HCT116 (cell line): ENCODE measurements around the gene CXorf65. TPM values are rescaled to one million over a fixed set of nuclear protein-coding genes. Genes with fewer than 3 reads are reported as not detected.

Experiments
- ATAC-seq: fragments of 200-7000 bp; cut with Tn5 transposase; 2 replicates; pipeline ENCODE4 v1.9.1; 2020; ENCODE audit warnings: mild to moderate bottlenecking, moderate library complexity
- BruUV-seq: library from RNA; stranded (reverse); fragments of 400-500 nt; replicated peaks from 2 replicates; lab custom pipeline; 2021; lab: Mats Ljungman, UMichigan
- CTCF ChIA-PET: fragments of 300-600 bp; sonication (Branson Sonifier 250); formaldehyde crosslinking; loops from one replicate; lab custom pipeline; 2021; ENCODE audit warnings: antibody characterized with exemption; lab: Charles Lee
- POLR2A ChIA-PET: fragments of 300-600, 350-600 bp; sonication (Branson Sonifier 250); formaldehyde crosslinking; loops from one replicate; lab custom pipeline; 2021; ENCODE audit warnings: antibody characterized with exemption; lab: Charles Lee
- RAD21 ChIA-PET, 2 experiments: fragments of 300-600 bp; sonication (Branson Sonifier 250); formaldehyde crosslinking; loops; one replicate each; lab custom pipeline; 2023; ENCODE audit warnings: low total read pairs in 2 of 2; ENCODE audit not compliant: uncharacterized antibody in 2 of 2, unreplicated experiment in 2 of 2, low non-redundant PET in 1 of 2; lab: Charles Lee
- DNase-seq: peaks from one replicate; pipeline ENCODE4 v3.0.0-alpha.2; 2010; ENCODE audit warnings: low read depth, low spot score
- H2AFZ ChIP-seq: fragments of 200-600 bp; shearing (Covaris generic), sonication (generic); 2 replicates; pipeline ENCODE4 v1.6.1; 2017; ENCODE audit warnings: low read depth, mixed run types, mixed read lengths, antibody characterized with exemption, low read length; ENCODE audit not compliant: poor library complexity, severe bottlenecking
- H3K27ac ChIP-seq: 2 replicates; pipeline ENCODE4 v1.5.1; 2012; ENCODE audit warnings: low read depth, low read length
- H3K27me3 ChIP-seq: fragments of 200-600 bp; sonication (generic); 2 replicates; pipeline ENCODE4 v1.6.1; 2016; ENCODE audit warnings: mixed run types, low read length, mixed read lengths; ENCODE audit not compliant: insufficient read depth
- H3K36me3 ChIP-seq, 2 experiments: fragments of 200-500 bp in 1 of 2; fragments of 200-600 bp in 1 of 2; sonication (Bioruptor generic) in 1 of 2; sonication (generic) in 1 of 2; 2 replicates each; pipeline versions ENCODE4 v1.5.1 to v1.6.1; 2014 to 2016; ENCODE audit warnings: low read length in 2 of 2, inconsistent platforms in 1 of 2, mixed read lengths in 1 of 2, mixed run types in 1 of 2; ENCODE audit not compliant: insufficient read depth in 2 of 2, control insufficient read depth in 1 of 2
- H3K4me1 ChIP-seq, 2 experiments: fragments of 200-600 bp in 1 of 2; sonication (generic) in 1 of 2; 2 replicates each; pipeline versions ENCODE4 v1.5.1 to v1.6.1; 2012 to 2017; ENCODE audit warnings: low read length in 2 of 2, inconsistent platforms in 1 of 2, mild to moderate bottlenecking in 1 of 2, mixed read lengths in 1 of 2, mixed run types in 1 of 2, moderate library complexity in 1 of 2; ENCODE audit not compliant: insufficient read depth in 2 of 2, control insufficient read depth in 1 of 2
- H3K4me2 ChIP-seq: fragments of 200-600 bp; sonication (generic); 2 replicates; pipeline ENCODE4 v1.6.1; 2017; ENCODE audit warnings: mixed run types, low read length, mixed read lengths
- H3K4me3 ChIP-seq, 2 experiments: fragments of 200-600 bp in 1 of 2; sonication (generic) in 1 of 2; replicated peaks in 1 of 2; 2 replicates each; pipeline ENCODE4 v1.5.1; 2011 to 2016; ENCODE audit warnings: low read length in 2 of 2, control low read depth in 1 of 2, low read depth in 1 of 2, mild to moderate bottlenecking in 1 of 2, mixed read lengths in 1 of 2, mixed run types in 1 of 2
- H3K79me2 ChIP-seq: fragments of 200-600 bp; sonication (generic); 2 replicates; pipeline ENCODE4 v1.6.1; 2017; ENCODE audit warnings: mild to moderate bottlenecking, mixed run types, low read length, moderate library complexity, mixed read lengths; ENCODE audit not compliant: insufficient read depth
- H3K9ac ChIP-seq: fragments of 200-600 bp; sonication (generic); 2 replicates; pipeline ENCODE4 v1.6.1; 2016; ENCODE audit warnings: low read length, mixed read lengths
- H3K9me2 ChIP-seq: fragments of 200-600 bp; sonication (generic), shearing (Covaris generic); 2 replicates; pipeline ENCODE4 v1.6.1; 2017; ENCODE audit warnings: mixed run types, mild to moderate bottlenecking, moderate library complexity; ENCODE audit not compliant: insufficient read depth
- H3K9me3 ChIP-seq, 2 experiments: fragments of 200-500 bp in 1 of 2; fragments of 200-600 bp in 1 of 2; sonication (Bioruptor generic) in 1 of 2; sonication (generic) in 1 of 2; 2 replicates each; pipeline ENCODE4 v1.6.1; 2014 to 2017; ENCODE audit warnings: low read length in 2 of 2, mixed read lengths in 2 of 2, inconsistent platforms in 1 of 2, low read depth in 1 of 2, mild to moderate bottlenecking in 1 of 2, mixed run types in 1 of 2, moderate library complexity in 1 of 2; ENCODE audit not compliant: control insufficient read depth in 1 of 2, insufficient read depth in 1 of 2
- H4K20me1 ChIP-seq: fragments of 200-600 bp; sonication (generic), shearing (Covaris generic); 2 replicates; pipeline ENCODE4 v1.6.1; 2017; ENCODE audit warnings: mixed run types, mild to moderate bottlenecking, moderate library complexity; ENCODE audit not compliant: insufficient read depth
- CBX3 ChIP-seq: IDR thresholded peaks from 2 replicates; pipeline ENCODE4 v1.6.1; 2012; ENCODE audit warnings: low read depth
- CEBPB ChIP-seq: IDR thresholded peaks from 2 replicates; pipeline ENCODE4 v1.6.1; 2012; ENCODE audit warnings: low read depth
- CTCF ChIP-seq, 3 experiments: fragments of 200-600 bp in 1 of 3; sonication (generic) in 1 of 3; IDR thresholded peaks in 2 of 3; conservative IDR thresholded peaks in 1 of 3; 2 replicates each; pipeline ENCODE4 v1.5.1; 2012 to 2017; ENCODE audit warnings: low read depth in 2 of 3, low read length in 2 of 3, antibody characterized with exemption in 1 of 3, borderline replicate concordance in 1 of 3, control low read depth in 1 of 3, mild to moderate bottlenecking in 1 of 3, mixed read lengths in 1 of 3, mixed run types in 1 of 3, moderate library complexity in 1 of 3; ENCODE audit not compliant: insufficient read depth in 1 of 3
- ELF1 ChIP-seq: IDR thresholded peaks from 2 replicates; pipeline ENCODE4 v1.6.1; 2012; ENCODE audit warnings: low read depth, borderline replicate concordance
- intact Hi-C: fragments of 100-400 bp; cut with micrococcal nuclease; formaldehyde crosslinking; loops from 2 replicates; pipeline ENCODE4 v1.10.0; 2022
- total RNA-seq: library from RNA; stranded (reverse); gene quantifications from one replicate; pipeline ENCODE4 v1.2.1, GENCODE V29; 2021; ENCODE audit not compliant: unreplicated experiment
- TF ChIP-seq, protein P1 (sequence below): IDR thresholded peaks from 2 replicates; pipeline ENCODE4 v1.6.1; 2012

CXorf65 gene
- total RNA-seq, 1 experiment from 2014 or later: not detected

- ChIA-PET RAD21 (no interaction called here), CTCF (no interaction called here), POLR2A (no interaction called here)
- Histone ChIP-seq H3K9me2 (no peaks in the 10 kb centered on the region), H3K9me3 (no peaks in the 10 kb centered on the region), H3K79me2 (peaks cover 12% of the 10 kb centered on the region), H3K36me3 (no peaks in the 10 kb centered on the region; a peak in 1 of 4 replicates), H3K9ac (no peak overlapping the region), H3K4me1 (peaks cover 2 to 10% of the 10 kb centered on the region in 2 experiments; a peak in 3 of 4 replicates), H3K27ac (no peak overlapping the region), H3K4me3 (no peak overlapping the region), H3K27me3 (no peaks in the 10 kb centered on the region), H2AFZ (no peak overlapping the region), H4K20me1 (no peaks in the 10 kb centered on the region), H3K4me2 (no peak overlapping the region)
- no peak for TF ChIP-seq CEBPB
- no peak for TF ChIP-seq ELF1
- no peak for TF ChIP-seq CBX3
- no peak for TF ChIP-seq CTCF (IDR thresholded peaks at IDR 0.05 in 2 of 3, conservative IDR thresholded peaks at IDR 0.05 in 1 of 3; ENCODE audit: borderline replicate concordance in 1 of 3, insufficient read depth in 1 of 3, low read depth in 2 of 3, low read length in 2 of 3)
- TF ChIP-seq, protein P1, sequence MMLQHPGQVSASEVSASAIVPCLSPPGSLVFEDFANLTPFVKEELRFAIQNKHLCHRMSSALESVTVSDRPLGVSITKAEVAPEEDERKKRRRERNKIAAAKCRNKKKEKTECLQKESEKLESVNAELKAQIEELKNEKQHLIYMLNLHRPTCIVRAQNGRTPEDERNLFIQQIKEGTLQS: no peak
- DNase-seq (no peak), ATAC-seq (no peak)
- BruUV-seq: no TSS peak
- intact Hi-C loops: no loop called here
Measured at GRCh38 chrX:71070531-71070930, 36.0 kb downstream of the CXorf65 start.
